Suprapubic skin (tissue), 4 donors: ENCODE data around the gene SLC1A5.
"Not testable (repeated sequence)": the region's sequence is repeated elsewhere in the genome, so short reads cannot be mapped to it uniquely, and the experiment has no call there.

Experiments used
- CTCF ChIP-seq, 2 donors: fragments of 200-600 bp in 1 of 2; fragments of 450-650 bp in 1 of 2; sonication (generic) in 1 of 2; IDR thresholded peaks; one replicate each; pipeline ENCODE4 v1.5.1; 2016 to 2019; ENCODE audit warnings: antibody characterized with exemption in 2 of 2, mild to moderate bottlenecking in 1 of 2, moderate library complexity in 1 of 2
- POLR2A ChIP-seq, 2 donors: fragments of 450-650 bp; IDR thresholded peaks; one replicate each; pipeline ENCODE4 v1.6.1; 2017; ENCODE audit warnings: antibody characterized with exemption in 2 of 2, mild to moderate bottlenecking in 2 of 2, moderate library complexity in 2 of 2
- POLR2AphosphoS5 ChIP-seq, 3 donors: sonication (generic); formaldehyde crosslinking; IDR thresholded peaks; one replicate each; pipeline ENCODE4 v1.6.1; 2017; ENCODE audit warnings: antibody characterized with exemption in 3 of 3

- TF ChIP-seq CTCF, POLR2AphosphoS5, POLR2A (IDR thresholded peaks at IDR 0.05): not testable (repeated sequence)
Observed at GRCh38 chr19:46768746-46769145, 19.6 kb downstream of the SLC1A5 start.
